Measurements from ENCODE around the gene SMAD4.

SMAD4 gene

DNA sequence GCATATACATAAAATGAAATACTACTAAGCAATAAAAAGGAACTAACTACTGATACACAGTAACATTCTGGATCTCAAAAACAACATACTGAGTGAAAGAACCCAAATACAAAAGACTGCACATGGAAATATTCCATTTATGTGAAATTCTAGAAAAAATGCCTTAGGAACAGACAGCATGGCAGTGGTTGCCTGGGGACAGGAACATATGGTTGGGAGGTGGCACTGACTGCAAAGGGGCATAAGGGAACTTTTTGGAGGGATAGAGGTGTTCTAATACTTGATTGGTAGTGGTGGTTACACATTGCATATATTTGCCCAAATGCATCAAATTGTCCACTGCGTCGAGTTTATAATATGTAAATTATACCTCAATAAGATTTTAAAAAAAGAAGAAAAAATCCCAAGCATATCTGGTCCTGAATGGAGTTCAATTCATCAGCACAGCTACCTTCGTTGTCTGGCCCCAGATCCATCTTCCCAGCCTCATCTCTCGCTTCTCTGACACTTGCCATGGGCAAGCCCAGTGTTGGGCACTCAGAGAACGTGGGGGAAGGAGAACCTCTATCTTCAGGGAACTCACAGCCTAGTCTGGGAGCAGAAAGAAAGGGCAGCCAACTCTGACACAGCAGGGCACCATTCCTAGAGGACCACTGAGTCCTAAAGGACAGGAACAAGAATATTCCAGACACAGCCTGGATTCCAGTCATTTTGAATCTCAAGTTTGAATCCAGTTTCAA lies 8.6 kb upstream of the SMAD4 start:
- DNase-seq (ENCODE audit: low spot score) = no peak

DNA sequence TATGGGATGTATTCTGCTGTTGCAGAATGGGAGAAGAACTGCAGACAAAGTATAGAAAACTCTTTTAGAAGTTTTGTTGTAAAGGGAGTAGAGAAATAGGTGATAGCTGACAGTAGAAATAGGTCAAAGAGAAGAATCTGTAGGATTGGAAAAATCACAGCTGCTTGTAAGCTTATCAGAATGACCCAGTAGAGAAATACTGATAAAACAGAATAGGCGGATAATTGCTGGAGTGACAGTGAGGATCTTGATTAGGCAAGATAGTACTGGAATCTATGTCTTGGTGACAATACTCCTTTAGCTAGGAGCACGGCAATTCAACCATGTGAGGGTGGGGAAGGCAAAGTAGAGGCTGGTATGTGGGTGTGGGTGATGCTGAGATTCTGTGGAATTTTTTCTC lies 4.5 kb upstream of the SMAD4 start:
- DNase-seq (ENCODE audit: low spot score) = no peak

DNA sequence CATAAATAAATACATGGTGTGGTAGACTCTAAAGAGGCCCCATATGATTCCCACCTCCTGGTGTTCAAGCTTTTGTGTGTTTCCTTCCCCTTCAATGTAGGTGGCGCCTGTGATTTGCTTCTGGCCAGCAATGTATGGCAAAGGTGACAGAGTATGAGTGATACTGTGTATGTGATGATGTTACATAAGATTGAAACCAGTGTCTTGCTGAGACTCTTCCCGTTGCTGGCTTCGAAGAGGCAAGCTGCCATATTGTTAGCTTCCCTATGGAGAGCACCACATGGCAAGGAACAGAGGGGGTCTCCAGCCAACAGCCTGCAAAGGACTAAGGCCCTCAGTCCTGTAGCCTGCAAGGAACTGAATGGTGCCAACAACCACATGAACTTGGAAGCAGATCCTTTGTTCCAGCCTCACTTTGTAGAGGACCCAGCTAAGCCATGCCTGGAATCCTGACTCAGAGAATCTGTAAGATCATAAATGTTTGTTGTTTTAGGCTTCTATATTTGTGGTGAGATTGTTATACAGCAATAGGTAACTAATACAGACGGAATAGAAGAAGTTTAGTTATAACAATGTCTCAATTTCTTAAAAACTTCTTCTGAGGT lies 1.7 kb upstream of the SMAD4 start:
- DNase-seq (ENCODE audit: low spot score) = no peak

DNA sequence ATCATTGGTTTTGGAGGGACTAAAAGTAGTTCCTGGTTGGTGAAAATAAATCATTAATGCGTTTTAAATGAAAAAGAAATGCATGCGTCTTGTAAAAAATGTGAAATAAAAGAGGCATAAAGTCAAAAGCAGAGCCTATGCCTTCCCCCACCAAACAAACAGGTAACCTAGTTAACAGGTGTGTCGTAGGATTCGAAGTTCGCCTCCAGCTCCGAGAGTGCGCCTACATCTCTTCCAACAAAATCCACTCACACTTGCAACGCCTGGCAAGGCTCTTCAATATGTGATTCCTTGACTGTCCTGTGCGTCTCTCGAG lies 677 bp upstream of the SMAD4 start:
- DNase-seq (ENCODE audit: low spot score) = no peak

DNA sequence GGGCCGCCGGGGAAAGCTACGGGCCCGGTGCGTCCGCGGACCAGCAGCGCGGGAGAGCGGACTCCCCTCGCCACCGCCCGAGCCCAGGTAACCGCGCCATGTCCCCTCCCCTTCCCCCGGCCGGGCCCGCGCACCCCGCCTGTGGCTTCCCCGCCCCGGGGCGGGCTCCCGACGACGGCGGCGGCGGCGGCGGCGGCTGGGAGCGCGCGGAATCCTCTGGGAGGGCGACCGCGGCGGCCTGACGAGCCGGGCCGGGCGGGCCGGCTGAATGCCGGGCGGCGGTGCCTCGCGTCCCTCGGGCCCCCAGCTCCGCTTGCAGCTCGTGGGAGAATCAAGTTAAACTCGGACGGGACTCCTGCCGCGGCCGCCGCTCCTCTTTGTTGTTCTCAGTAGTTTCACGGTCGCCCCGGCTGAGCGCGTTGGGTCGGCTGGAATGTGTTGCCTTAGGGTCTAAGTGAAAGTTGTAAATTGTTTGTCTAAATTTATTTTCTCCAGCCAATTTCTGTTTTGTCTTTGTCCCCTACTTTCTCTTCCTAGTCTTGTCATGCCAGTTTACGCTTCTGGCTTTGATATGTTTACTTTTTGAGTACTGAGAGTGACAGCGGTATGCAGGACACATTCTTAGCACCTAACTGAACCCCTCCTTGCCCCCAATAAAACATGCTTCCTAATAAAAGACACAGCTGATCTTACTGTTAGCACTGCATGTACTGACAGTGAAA lies 685 bp downstream of the SMAD4 start:
- DNase-seq (ENCODE audit: low spot score) = peak; percentile 84

DNA sequence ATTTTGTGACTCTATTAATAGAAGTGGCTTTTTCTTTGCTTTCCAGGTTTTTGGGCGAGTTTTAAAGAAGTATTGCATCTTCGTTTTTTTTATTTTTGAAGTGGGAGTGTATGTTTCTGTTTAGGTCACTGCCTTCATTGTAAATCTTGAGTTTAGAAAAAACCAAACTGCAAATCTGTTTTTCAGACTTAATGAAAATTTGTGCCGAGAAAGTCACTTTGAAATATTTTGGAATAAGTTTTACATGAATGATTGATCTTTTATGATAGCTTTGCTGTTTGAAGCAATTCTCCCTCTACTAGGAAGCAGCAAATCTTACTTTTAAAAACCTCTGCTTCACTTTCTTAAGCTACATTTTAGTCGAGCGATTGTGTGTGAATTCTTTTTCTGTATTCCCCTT lies 2.2 kb downstream of the SMAD4 start:
- DNase-seq (ENCODE audit: low spot score) = no peak

DNA sequence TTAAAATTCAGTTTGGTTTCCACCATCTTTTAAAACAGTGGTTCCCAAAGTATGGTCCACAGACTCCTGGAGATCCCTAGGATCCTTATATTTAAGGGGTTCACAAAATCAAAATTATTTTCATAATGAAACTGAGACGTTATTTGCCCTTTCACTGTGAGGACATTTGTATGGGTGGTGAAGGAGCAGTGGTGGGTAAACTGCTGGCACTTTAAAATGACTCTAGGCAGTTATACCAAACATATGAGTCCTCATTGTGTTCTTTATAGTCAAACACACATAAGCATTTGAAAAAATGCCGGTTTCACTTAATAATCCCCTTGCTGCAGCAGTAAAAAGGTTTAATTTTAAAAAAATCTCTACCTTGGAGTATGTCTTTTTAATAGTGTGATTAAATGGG lies 7.2 kb downstream of the SMAD4 start:
- no peak for DNase-seq (ENCODE audit: low spot score)

DNA sequence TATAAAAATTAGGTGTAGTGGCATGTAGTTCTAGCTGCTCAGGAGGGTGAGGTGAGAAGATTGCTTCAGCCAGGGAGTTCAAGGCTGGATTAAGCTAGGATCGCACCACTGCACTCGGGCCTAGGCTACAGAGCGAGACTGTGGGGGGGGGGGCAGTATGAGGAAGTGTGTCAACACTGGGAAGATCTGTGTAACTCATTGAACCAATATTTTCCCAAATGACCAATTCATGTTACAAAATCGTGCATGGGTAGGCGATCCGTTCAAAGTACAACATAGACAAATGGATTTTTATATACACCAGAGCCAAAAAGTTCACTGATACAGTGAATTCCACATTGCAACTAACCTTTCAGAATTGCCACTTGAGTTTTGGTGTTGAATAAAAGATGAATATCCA lies 8.1 kb downstream of the SMAD4 start:
- DNase-seq (ENCODE audit: low spot score) = no peak

DNA sequence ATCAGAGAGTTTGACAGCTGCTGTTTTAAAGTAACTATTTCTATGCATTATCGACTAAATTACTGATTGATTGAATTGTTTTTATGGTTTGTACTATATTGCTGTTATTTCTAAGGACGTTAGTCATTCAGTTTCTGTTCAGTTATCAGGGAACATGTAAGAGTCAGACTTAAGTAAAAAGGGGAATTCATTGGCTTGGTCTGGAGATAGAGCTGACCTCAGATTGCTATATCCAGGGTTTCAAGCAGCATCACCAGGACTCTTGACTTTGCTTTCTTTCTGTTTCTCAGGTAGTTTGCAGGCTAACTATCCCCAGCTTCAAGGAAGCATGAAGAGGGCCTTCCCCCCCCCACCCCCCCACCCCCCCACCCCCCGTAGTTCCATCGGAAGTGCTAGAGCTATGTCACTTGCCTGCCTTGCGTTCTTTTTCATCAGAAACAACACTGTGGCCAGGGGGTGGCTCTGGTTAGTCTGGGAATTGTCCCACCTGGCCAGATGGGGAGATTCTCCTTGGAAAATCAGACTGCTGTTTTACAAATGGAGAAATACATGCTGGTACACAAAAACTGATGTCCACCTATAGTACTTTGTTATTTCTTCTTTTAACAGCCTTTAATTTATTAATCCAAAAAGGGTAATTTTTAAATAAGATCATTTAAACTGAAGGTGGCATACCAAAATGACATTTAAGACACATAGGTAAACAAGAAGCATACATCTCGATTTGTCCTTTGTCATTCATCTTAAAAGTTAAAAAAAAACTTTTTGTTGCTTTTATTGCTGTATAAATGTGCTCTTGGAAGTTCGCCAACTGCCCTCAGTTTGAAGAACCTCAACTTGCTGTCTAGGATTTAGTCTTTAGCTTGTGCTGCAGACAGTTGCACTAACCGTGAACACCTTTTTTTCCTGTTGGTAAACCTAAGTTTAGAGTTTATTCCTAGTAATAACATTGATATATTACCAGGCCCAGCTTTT lies 9.4 kb downstream of the SMAD4 start:
- no peak for DNase-seq (ENCODE audit: low spot score)

DNA sequence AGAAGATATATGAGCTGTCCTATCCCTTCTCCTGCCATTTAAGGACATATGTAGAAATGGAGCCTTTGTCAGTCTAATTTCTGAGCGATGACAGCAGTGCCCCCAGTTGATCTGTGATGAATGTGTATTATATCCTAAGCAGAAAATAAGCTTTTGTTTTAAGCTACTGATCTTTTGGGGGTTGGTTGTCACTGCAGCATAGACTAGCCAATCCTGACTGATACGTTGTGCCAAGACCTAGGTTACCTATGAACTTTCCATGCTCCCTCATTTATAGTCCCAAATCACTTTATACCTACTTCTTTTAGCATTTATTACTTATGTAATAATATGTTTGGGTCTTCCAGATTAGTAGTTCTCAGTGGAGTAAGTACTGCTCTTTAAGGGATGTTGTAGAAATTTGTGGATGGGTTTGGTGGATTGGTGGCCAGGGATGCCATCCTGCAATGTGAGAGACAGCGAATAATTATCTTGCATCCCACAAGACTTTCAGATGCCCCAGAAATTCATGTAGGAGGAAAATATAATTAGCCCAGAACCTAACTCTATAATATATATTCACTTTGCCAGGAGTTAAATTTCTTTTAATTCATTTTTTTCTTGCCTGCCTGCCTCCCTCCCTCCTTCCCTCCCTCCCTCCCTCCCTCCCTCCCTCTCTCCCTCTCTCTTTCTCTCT lies 11.8 kb downstream of the SMAD4 start:
- no peak for DNase-seq (ENCODE audit: low spot score)

DNA sequence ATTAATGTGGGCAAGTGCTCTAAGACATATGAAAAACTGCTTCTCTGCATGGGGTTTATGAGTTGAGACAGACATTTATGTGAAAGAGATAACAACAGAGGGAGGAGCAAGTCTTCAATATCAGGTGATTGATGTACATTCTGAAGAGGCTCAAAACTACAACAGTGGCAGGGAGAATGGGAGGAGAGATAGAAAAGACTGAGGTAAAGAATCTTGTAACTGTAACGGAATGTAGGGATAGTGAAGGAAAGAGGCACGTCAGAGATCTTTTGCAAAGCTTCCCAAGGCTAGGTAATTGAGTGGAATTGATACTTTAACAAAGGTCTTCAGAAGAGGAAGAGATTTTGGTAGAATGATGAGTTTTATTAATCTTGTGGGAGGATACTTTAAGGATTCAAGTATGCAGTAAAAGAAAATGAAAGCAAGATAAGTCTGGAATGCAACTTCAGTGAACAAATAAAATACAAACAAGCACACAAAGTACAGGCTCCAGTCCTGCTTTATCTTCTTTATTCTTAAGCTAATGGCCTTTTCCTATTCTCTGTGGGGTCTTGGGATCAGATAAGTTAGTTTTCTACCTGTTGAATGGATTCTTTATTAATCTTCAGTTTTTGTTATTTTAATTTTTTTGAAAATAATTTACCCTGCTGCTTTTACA lies 15.0 kb downstream of the SMAD4 start:
- no peak for DNase-seq (ENCODE audit: low spot score)

DNA sequence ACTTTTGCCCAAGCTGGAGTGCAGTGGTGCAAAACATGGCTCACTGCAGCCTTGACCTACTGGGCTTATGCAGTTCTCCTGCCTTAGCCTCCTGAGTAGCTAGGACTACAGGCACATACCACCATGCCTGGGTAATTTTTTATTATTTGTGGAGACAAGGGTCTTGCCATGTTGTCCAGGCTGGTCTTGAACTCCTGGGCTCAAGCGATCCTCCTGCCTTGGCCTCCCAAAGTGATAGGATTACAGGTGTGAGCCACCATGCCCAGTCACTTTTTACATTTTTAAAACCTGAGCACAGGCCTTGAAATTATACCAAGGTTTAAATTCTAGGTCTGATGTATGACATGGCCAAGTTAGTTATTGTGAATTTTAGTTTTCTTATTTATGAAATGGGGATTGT lies 18.2 kb downstream of the SMAD4 start:
- no peak for DNase-seq (ENCODE audit: low spot score)

DNA sequence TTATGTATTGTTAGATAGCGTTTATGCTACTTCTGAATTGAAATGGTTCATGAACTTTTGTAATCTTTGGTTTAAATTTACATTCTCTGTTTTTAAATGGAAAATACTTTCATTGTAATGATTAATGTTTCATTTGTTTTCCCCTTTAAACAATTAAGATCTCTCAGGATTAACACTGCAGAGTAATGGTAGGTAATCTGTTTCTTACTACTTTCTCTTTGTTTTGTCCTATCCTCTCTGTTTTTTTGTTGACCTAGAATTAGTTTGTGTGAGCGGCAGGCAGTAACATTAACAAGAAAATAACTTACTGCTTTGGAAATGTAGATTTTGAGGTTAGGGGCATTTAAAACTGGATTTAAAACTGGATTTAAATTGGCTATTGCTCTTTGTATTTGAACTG lies 19.1 kb downstream of the SMAD4 start:
- no peak for DNase-seq (ENCODE audit: low spot score)

DNA sequence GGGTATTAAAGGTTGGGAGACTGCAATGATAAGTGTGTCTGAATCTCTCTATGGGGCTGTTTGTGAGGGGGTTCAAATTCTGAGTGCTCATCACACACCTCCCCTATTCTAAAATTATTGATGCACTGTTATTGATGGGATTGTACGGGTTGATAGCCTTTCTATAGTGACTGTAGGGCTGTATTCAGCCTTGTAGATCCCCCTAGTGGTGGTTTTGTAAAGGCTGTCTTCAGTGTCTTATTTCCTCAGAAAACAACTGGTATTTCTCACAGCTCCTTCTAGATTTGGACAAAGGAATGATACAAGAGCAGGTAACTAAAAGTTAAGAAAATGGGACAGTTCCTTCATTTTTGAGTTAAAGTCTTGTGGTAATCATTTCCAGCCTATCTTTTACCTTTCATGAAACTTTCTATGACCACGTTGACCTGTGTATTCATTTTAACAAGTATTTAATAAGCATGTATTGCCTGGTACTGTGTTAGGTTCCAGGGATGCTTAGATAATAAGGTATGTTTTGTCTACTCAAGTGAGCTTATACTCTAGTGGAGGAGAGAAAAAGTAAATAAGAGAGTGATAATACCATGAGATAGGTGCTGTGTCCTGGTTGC lies 21.2 kb downstream of the SMAD4 start:
- no peak for DNase-seq (ENCODE audit: low spot score)

DNA sequence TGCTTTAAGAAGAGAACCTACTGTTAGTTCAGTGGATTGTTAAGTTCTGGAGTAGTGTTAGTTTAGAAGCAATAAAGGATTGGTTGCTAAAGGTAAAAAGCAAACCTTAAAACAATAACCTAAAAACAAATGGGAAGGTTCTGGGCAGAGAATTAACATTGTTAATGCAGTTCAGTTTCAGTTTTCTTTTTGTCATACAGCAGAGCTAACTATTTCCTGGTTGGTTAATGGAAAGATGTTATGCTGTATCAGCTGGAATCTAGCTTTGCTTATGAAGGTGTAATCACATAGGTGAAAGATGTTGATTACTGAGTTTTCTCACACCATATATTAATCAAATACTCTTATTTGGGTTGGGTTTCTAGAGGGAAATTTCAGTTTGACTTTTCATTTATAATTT lies 23.8 kb downstream of the SMAD4 start:
- no peak for DNase-seq (ENCODE audit: low spot score)

DNA sequence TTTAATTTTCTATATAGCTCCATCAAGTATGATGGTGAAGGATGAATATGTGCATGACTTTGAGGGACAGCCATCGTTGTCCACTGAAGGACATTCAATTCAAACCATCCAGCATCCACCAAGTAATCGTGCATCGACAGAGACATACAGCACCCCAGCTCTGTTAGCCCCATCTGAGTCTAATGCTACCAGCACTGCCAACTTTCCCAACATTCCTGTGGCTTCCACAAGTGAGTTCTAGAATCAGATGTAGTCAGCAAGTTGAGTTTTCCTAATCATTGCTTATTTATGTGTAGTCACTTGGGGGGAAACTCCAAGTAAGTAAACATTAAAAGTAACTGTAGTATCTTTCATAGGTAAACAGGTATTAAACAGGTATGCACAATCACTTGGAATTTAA lies 24.8 kb downstream of the SMAD4 start:
- DNase-seq (ENCODE audit: low spot score) = no peak

DNA sequence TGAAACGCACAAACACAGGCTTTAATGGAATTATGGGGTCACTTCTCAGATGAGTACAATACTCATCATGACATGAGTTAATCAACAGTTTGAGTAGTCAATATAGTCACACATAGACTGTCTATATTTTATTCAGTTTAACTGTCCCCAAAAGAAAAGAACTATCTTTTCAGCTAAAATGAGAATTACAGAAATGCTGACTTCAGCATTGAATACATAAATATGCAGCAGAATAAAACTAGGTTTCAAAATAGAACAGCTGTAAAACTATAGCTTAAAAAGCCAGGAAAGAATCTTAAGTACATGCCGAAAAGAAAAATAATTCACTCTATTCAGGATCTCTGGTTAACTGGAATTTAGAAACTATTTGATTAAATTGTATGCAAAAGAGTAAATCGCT lies 30.0 kb downstream of the SMAD4 start:
- DNase-seq (ENCODE audit: low spot score) = no peak

DNA sequence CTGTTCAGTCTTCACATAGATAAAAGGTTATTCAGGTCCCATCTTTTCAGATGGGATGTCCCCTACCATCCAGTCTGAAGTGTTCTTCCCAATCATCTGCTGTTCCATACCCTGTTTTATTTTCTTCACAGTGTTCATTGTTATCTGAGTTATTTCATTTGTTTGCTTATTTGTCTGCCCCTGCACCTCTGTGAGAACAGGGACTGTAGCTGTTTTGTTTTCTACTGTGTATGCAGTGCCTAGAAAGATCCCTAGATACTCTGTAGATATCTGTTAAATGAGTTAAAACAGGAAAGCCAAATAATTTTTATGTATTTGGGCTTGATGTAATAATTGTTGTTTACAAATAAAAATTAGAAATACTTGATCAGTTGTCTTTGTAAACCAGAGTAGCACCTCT lies 34.2 kb downstream of the SMAD4 start:
- DNase-seq (ENCODE audit: low spot score) = no peak

DNA sequence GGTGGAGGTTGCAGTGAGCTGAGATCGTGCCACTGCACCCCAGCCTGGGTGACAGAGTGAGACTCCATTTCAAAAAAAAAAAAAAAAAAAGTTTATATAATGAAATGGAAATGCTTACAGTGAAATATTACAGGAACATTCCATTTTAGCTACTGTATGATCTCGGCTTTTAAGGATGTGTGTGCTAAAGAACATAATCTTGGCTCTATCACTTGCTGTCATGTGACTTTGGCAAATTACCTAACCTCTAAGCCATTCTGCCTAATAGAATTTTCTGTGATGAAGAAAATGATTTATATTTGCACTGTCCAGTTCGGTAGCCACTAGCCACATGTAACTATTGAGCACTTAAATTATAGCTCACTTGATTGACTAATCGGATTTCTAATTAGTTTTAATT lies 36.3 kb downstream of the SMAD4 start:
- no peak for DNase-seq (ENCODE audit: low spot score)

DNA sequence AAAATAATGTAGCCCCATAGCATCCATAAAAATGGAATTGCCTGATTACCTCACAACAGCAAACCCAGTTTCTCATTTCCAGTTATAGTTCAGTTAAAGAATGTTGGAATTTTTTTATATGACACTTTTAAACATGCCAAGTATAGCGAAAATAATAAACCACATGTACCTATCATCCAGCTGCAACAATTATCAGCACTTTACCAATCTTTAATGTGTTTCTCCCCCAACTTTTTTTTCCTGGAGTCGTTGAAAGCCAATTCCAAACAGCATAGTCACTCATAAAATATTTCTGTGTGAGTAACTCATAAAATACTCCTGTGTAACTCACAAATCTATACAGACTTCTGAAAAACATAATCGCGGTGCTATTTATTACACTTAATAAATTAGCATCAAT lies 38.1 kb downstream of the SMAD4 start:
- DNase-seq (ENCODE audit: low spot score) = peak; percentile 17

DNA sequence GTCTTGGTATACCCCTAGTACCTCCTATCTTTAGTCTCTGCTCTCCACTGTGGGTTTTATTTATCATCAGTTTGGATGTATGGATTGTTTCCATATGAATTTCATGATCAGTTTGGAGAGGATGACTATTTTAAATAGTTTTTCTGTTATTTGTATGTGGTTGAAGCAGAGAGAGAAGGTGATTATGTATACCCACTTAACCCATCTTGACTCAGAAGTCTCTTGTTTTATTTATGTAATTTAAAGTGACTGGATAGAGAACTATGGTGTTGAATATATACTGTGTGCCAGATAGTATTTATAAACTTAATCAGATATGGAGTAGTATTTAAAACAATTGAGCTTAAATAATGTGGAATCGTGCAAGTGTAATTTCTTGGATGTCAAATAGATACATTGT lies 39.9 kb downstream of the SMAD4 start:
- no peak for DNase-seq (ENCODE audit: low spot score)

Data from AG08396 (cell line).